ENCODE measurements around the gene DEUP1. TPM values are rescaled to one million over a fixed set of nuclear protein-coding genes. Genes with fewer than 3 reads are reported as not detected.

Gene DEUP1
- total and polyA plus RNA-seq, 9 of the 15 experiments (the other 6 are each of a cell fraction or from before 2014, with no cell fraction given): 1.4 to 10.9 (median 9.3) TPM

- no TSS peak for BruUV-seq (replicated peaks)
- Histone ChIP-seq H3K4me2 (ENCODE audit: insufficient read depth, low read length) (no peak overlapping the region), H3K27ac (ENCODE audit: extremely low read depth, low read depth, low read length) (no peak overlapping the region), H3K9me1 (ENCODE audit: control insufficient read depth, insufficient read depth, low read length) (no peaks in the 10 kb centered on the region), H3K27me3 (ENCODE audit: control insufficient read depth in 2 of 2, insufficient read depth in 2 of 2, low read length in 2 of 2) (no peaks in the 10 kb centered on the region), H3K36me3 (ENCODE audit: control insufficient read depth, insufficient read depth, low read length) (no peaks in the 10 kb centered on the region), H3K4me1 (replicated peaks in 1 of 2; ENCODE audit: control insufficient read depth in 2 of 2, insufficient read depth in 2 of 2, low read length in 2 of 2) (no peaks in the 10 kb centered on the region), H3K9ac (ENCODE audit: insufficient read depth in 1 of 2, low read depth in 2 of 2, low read length in 2 of 2) (no peak overlapping the region), H3K4me3 (no peak overlapping the region), H2AFZ (ENCODE audit: low read depth, low read length) (no peak overlapping the region), H3K9me3 (replicated peaks; ENCODE audit: control insufficient read depth, insufficient read depth, low read depth, low read length) (no peaks in the 10 kb centered on the region), H4K20me1 (replicated peaks; ENCODE audit: control insufficient read depth, insufficient read depth, low read length) (no peaks in the 10 kb centered on the region), H3K79me2 (ENCODE audit: control insufficient read depth, insufficient read depth, low read length) (no peaks in the 10 kb centered on the region)
- 0 out of 2 replicates have a peak, but pooled peaks have one; percentile 18 for TF ChIP-seq PKNOX1 (IDR thresholded peaks at IDR 0.05)
- no peak for TF ChIP-seq PBX2 (CRISPR knock-in tag; IDR thresholded peaks at IDR 0.05; ENCODE audit: low read depth)
- TF ChIP-seq PBX2 (tag; conservative IDR thresholded peaks at IDR 0.05; ENCODE audit: low read depth): peak; percentile 54; the same call in 1 of the 2 replicates
- TF ChIP-seq MNT (conservative IDR thresholded peaks at IDR 0.05): no peak
- no peak for TF ChIP-seq SRF (CRISPR knock-in tag; IDR thresholded peaks at IDR 0.05)
- TF ChIP-seq NFIC (IDR thresholded peaks at IDR 0.05): peak; percentile 50; the same call in 1 of the 2 replicates
- no peak for TF ChIP-seq HES1 (IDR thresholded peaks at IDR 0.05; ENCODE audit: low read depth)
- peak; percentile 48 for TF ChIP-seq MEIS2 (IDR thresholded peaks at IDR 0.05; ENCODE audit: partially characterized antibody)
- ATAC-seq (no peak), FAIRE-seq (no peak), DNase-seq (ENCODE audit: extremely low read depth in 1 of 4, low spot score in 3 of 4) (peak in 1 of 4 experiments; percentile 14)
- intact Hi-C loops (cut with micrococcal nuclease): no loop called here
- POLR2A ChIA-PET: interaction anchor here (1.6 kb wide), 1 partner anchor 9 kb away, joined by 7 read pairs; no protein-coding TSS in a partner anchor
- 0% methylated on average over 1 of the region's 1 CpG for WGBS (ENCODE audit: insufficient coverage, low coverage, missing lambda C conversion rate)
- in situ Hi-C loops (cut with MboI): no loop called here
- CTCF ChIA-PET (ENCODE audit: low intra/inter-chr PET ratio): no interaction called here
Measured at GRCh38 chr11:93474123-93474522, 143.6 kb downstream of the DEUP1 start.
